ENCODE data around the gene MTMR12. TPM values are rescaled to one million over a fixed set of nuclear protein-coding genes. Genes with fewer than 3 reads are reported as not detected.

The MTMR12 gene
- total RNA-seq, 1 donor from 2014 or later, result 20.4 TPM

DNA sequence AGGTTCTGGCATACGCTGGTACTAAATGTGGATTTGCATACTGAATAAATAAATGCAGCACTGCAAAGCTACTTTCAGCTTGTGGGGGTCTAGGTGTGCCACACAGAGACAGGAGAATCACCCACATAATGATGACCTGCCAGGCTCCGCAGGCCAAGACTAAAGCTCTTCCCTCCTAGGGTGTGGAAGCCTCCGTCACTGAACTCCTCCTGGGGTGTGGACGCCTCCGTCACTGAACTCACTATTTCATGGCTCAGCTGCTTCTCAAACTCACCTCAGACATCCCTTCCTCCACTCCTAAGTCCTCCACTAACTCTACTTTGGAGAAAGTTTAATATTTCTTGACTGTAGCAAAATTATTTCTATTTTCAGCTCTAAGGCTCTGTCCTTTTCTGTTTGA lies 73.4 kb downstream of the MTMR12 start:
- Mint-ChIP-seq H3K4me1 (ENCODE audit: low read depth) (peaks cover 39% of the 10 kb centered on the region), H3K27me3 (ENCODE audit: low read depth) (no peaks in the 10 kb centered on the region), H3K36me3 (ENCODE audit: low read depth) (peaks cover 27% of the 10 kb centered on the region), H3K4me3 (ENCODE audit: unreplicated experiment) (no peak overlapping the region), H3K9me3 (ENCODE audit: low read depth) (no peaks in the 10 kb centered on the region), H3K27ac (ENCODE audit: unreplicated experiment) (no peak overlapping the region)
- TF ChIP-seq, protein P1, sequence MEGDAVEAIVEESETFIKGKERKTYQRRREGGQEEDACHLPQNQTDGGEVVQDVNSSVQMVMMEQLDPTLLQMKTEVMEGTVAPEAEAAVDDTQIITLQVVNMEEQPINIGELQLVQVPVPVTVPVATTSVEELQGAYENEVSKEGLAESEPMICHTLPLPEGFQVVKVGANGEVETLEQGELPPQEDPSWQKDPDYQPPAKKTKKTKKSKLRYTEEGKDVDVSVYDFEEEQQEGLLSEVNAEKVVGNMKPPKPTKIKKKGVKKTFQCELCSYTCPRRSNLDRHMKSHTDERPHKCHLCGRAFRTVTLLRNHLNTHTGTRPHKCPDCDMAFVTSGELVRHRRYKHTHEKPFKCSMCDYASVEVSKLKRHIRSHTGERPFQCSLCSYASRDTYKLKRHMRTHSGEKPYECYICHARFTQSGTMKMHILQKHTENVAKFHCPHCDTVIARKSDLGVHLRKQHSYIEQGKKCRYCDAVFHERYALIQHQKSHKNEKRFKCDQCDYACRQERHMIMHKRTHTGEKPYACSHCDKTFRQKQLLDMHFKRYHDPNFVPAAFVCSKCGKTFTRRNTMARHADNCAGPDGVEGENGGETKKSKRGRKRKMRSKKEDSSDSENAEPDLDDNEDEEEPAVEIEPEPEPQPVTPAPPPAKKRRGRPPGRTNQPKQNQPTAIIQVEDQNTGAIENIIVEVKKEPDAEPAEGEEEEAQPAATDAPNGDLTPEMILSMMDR (IDR thresholded peaks at IDR 0.05), result no peak
- DNase-seq (ENCODE audit: low spot score), result no peak

DNA sequence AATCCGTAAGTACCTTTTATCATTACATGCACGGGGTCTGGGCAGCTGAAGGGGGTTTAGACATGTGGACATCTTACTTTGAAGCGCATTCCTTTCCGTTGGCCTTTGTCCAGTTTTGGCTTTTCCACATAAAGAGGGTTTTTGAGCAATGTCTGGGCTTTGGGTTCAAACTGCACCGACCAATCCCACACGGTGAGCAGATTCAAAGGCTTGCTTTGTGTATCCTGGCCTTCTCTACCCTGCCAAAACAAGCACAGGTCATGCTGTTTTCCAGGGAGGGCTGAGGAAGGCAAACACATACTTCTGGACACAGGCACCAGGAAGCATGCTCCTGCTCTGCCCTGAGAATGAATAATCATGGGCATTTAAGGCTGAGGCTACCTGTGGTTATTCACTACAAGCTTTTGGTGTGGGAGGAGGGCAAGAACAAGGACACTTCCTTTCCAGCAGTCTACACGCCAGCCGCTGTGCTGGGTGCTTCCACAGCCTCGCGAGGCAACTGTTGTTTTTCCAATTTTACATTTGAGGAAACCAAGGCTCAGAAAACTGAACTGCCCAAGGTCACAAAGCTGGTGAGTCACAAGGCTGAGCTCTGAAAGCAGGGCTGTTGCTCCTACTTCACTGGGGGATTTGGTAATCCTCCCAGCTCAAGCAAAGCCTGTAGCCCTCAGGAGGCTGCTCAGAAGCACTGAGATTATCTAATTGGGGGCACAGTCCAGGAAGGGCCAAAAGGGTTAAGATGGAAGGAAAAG lies 78.9 kb downstream of the MTMR12 start:
- TF ChIP-seq, protein P1 (IDR thresholded peaks at IDR 0.05), result no peak
- H3K27ac Mint-ChIP-seq (ENCODE audit: unreplicated experiment), result peak overlapping the region; percentile 88
- no peak for DNase-seq (ENCODE audit: low spot score)
- no peaks in the 10 kb centered on the region for H3K27me3 Mint-ChIP-seq (ENCODE audit: low read depth)
- H3K4me1 Mint-ChIP-seq (ENCODE audit: low read depth), result peaks cover 33% of the 10 kb centered on the region
- peaks cover 18% of the 10 kb centered on the region for H3K36me3 Mint-ChIP-seq (ENCODE audit: low read depth)
- H3K9me3 Mint-ChIP-seq (ENCODE audit: low read depth), result no peaks in the 10 kb centered on the region
- peak overlapping the region; percentile 23 for H3K4me3 Mint-ChIP-seq (ENCODE audit: unreplicated experiment)

DNA sequence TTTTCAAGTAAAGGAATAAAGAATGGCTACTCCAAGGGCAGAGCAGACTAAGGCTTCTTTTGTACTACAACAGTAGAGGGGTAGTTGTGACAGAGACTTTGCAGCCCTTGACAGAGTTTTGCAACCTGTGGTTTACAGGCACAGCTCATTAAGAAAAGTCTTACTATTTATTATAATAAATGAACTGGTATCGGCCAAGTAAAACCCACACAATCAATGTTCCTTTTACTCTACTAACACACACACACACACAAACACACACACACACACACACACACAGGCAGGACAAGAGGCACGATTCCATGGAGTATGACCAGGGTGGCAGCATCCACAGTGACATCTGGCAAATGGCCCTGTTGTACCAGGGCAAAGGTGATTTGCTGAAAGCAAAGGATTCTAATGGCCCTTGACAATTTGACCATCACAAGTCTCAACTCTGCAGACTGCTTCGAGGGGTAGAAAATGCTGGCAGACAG lies 79.5 kb downstream of the MTMR12 start:
- no peaks in the 10 kb centered on the region for H3K27me3 Mint-ChIP-seq (ENCODE audit: low read depth)
- peaks cover 33% of the 10 kb centered on the region for H3K4me1 Mint-ChIP-seq (ENCODE audit: low read depth)
- TF ChIP-seq, protein P1 (IDR thresholded peaks at IDR 0.05), result no peak
- no peaks in the 10 kb centered on the region for H3K9me3 Mint-ChIP-seq (ENCODE audit: low read depth)
- DNase-seq (ENCODE audit: low spot score), result no peak
- peak overlapping the region; percentile 88 for H3K27ac Mint-ChIP-seq (ENCODE audit: unreplicated experiment)
- H3K36me3 Mint-ChIP-seq (ENCODE audit: low read depth), result peaks cover 21% of the 10 kb centered on the region
- no peak overlapping the region for H3K4me3 Mint-ChIP-seq (ENCODE audit: unreplicated experiment)

DNA sequence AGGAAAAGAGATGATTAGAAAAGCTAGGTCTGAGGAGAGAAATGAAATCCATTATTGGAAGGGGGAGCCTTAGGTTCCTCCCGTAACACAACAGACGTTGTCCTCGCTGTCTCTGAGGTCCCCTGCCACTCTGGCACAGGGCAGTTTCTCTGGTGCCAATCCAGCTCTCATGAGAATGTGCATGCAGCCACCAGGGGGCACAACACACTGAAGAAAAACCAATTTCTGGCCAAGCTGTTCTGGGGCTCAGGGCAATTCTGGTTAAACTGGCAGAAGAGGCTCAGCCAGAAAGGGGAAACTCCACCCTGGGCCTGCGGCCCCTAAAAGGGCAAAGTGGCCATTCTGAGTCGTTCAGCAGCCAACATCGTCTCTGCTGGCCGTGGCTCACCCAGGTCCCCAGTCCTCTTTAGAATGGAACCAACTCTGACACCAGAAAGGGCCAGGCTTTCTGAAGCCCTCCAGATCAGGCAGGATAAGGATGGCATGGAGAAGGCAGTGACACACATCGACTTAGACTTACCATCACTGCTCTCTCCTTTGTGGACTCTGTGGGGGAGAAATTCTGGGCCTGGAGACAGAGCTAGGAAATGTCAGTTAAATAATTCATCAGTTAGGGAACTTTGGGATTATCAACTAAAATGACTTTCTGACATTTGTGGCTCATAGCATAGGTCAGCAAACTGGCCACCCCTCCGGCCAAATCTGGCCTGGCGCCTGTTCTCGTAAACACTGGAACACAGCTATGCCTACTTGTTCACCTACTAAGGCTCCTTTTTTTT lies 80.1 kb downstream of the MTMR12 start:
- Mint-ChIP-seq H3K4me3 (ENCODE audit: unreplicated experiment) (no peak overlapping the region), H3K36me3 (ENCODE audit: low read depth) (peaks cover 21% of the 10 kb centered on the region), H3K9me3 (ENCODE audit: low read depth) (no peaks in the 10 kb centered on the region), H3K27me3 (ENCODE audit: low read depth) (no peaks in the 10 kb centered on the region), H3K27ac (ENCODE audit: unreplicated experiment) (no peak overlapping the region), H3K4me1 (ENCODE audit: low read depth) (peaks cover 33% of the 10 kb centered on the region)
- no peak for DNase-seq (ENCODE audit: low spot score)
- TF ChIP-seq, protein P1 (IDR thresholded peaks at IDR 0.05), result peak; percentile 92

DNA sequence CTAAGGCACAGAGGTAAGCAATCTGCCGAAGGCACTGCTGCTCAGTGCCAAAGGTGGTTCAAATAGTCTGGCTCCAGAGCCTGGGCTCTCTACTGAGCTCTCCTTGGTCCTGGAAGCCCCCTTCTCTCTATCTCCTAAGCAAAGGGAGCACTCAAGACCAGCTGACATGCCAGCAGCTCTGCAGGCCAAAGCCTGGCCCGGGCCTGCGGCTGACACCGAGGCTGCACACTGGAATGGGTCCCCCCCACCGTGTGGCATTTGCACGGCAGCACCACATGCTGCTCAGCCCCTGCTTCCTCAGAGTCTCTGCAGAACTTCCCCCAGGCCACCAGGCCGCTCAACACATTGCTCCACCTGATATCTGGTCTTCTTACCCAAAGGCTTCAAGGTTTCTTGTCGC lies 80.8 kb downstream of the MTMR12 start:
- Mint-ChIP-seq H3K27ac (ENCODE audit: unreplicated experiment) (no peak overlapping the region), H3K9me3 (ENCODE audit: low read depth) (no peaks in the 10 kb centered on the region), H3K4me3 (ENCODE audit: unreplicated experiment) (no peak overlapping the region), H3K4me1 (ENCODE audit: low read depth) (peaks cover 32% of the 10 kb centered on the region), H3K27me3 (ENCODE audit: low read depth) (no peaks in the 10 kb centered on the region), H3K36me3 (ENCODE audit: low read depth) (peaks cover 18% of the 10 kb centered on the region)
- TF ChIP-seq, protein P1 (IDR thresholded peaks at IDR 0.05), result no peak
- DNase-seq (ENCODE audit: low spot score), result no peak
